CD4-positive, alpha-beta T cell (primary cell): ENCODE data around the gene CTNNA3. TPM values are rescaled to one million over a fixed set of nuclear protein-coding genes. Genes with fewer than 3 reads are reported as not detected.

ENCODE experiments used
- ATAC-seq: fragments of 200-7000 bp; cut with Tn5 transposase; one replicate; pipeline ENCODE4 v1.10.0; 2022; ENCODE audit warnings: mild to moderate bottlenecking; ENCODE audit not compliant: poor library complexity
- CTCF ChIA-PET: fragments of 350-600 bp; sonication (Branson Sonifier 250); formaldehyde crosslinking; loops from one replicate; lab custom pipeline; 2021; ENCODE audit warnings: antibody characterized with exemption, inconsistent platforms; lab: Charles Lee
- POLR2A ChIA-PET: fragments of 350-600 bp; sonication (Branson Sonifier 250); formaldehyde crosslinking; loops from one replicate; lab custom pipeline; 2021; ENCODE audit warnings: antibody characterized with exemption, inconsistent platforms; lab: Charles Lee
- DNase-seq, 14 experiments: peaks; one replicate each; pipeline ENCODE4 v3.0.0-alpha.2; 2013 to 2020; ENCODE audit warnings: mixed read lengths in 2 of 14
- H3K27ac ChIP-seq, 2 donors: one replicate each; pipeline versions ENCODE4 v1.5.1 to v1.7.0; 2013; ENCODE audit warnings: low read length in 2 of 2, low read depth in 1 of 2, mild to moderate bottlenecking in 1 of 2
- H3K27me3 ChIP-seq, 2 experiments: 1 replicate in 1 of 2; 2 replicates in 1 of 2; pipeline versions ENCODE4 v1.6.1 to v1.7.0; 2013; ENCODE audit warnings: low read length in 2 of 2, control low read depth in 1 of 2, mild to moderate bottlenecking in 1 of 2, moderate library complexity in 1 of 2; ENCODE audit not compliant: insufficient read depth in 2 of 2, control insufficient read depth in 1 of 2
- H3K36me3 ChIP-seq: one replicate; pipeline ENCODE4 v1.6.1; 2013; ENCODE audit warnings: low read length, control low read depth; ENCODE audit not compliant: insufficient read depth
- H3K4me1 ChIP-seq: one replicate; pipeline ENCODE4 v1.6.1; 2013; ENCODE audit warnings: low read length, control low read depth; ENCODE audit not compliant: insufficient read depth
- H3K4me3 ChIP-seq: one replicate; pipeline ENCODE4 v1.5.1; 2013; ENCODE audit warnings: mild to moderate bottlenecking, low read length, moderate library complexity
- H3K9me3 ChIP-seq, 2 experiments: 1 replicate in 1 of 2; 2 replicates in 1 of 2; pipeline versions ENCODE4 v1.6.1 to v1.7.0; 2013; ENCODE audit warnings: low read length in 2 of 2, mild to moderate bottlenecking in 2 of 2, control low read depth in 1 of 2, moderate library complexity in 1 of 2; ENCODE audit not compliant: control insufficient read depth in 1 of 2, insufficient read depth in 1 of 2
- H3K27ac Mint-ChIP-seq: one replicate; pipeline ENCODE4 v1.8.0; 2020; ENCODE audit warnings: mixed read lengths
- H3K27me3 Mint-ChIP-seq: one replicate; pipeline ENCODE4 v1.8.0; 2021; ENCODE audit warnings: mixed read lengths
- H3K36me3 Mint-ChIP-seq: one replicate; pipeline ENCODE4 v1.8.0; 2021; ENCODE audit warnings: low read depth, mixed read lengths
- H3K4me1 Mint-ChIP-seq: one replicate; pipeline ENCODE4 v1.8.0; 2021; ENCODE audit warnings: low read depth, mixed read lengths
- H3K4me3 Mint-ChIP-seq: one replicate; pipeline ENCODE4 v1.8.0; 2020; ENCODE audit warnings: mild to moderate bottlenecking, mixed read lengths
- H3K9me3 Mint-ChIP-seq: one replicate; pipeline ENCODE4 v1.8.0; 2020; ENCODE audit warnings: mixed read lengths
- CTCF ChIP-seq: fragments of 200-600 bp; IDR thresholded peaks from one replicate; pipeline ENCODE4 v1.8.0; 2022; ENCODE audit warnings: antibody characterized with exemption, mild to moderate bottlenecking
- intact Hi-C, 2 experiments: fragments of 100-400 bp; cut with DNase I in 1 of 2; cut with micrococcal nuclease in 1 of 2; formaldehyde crosslinking; loops; one replicate each; pipeline versions ENCODE4 v1.15.1 to v1.9.0; 2023 to 2025; cut with DNase I, micrococcal nuclease
- total RNA-seq, 174 experiments: library from RNA in 2 of 174; stranded (reverse) in 2 of 174; gene quantifications; one replicate each; pipeline ENCODE4 v1.2.3 and lab custom pipeline; 2021 to 2026

Gene CTNNA3
- total RNA-seq, 2 experiments from 2014 or later, result 0.80 TPM; not detected in 1

- H3K27me3 Mint-ChIP-seq, result no peaks in the 10 kb centered on the region
- no peaks in the 10 kb centered on the region for H3K9me3 Mint-ChIP-seq
- DNase-seq (no peak), ATAC-seq (no peak)
- intact Hi-C loops, result no loop called here
- H3K36me3 ChIP-seq, result no peaks in the 10 kb centered on the region
- H3K36me3 Mint-ChIP-seq, result no peaks in the 10 kb centered on the region
- CTCF ChIA-PET, result no interaction called here
- H3K27me3 ChIP-seq, result no peaks in the 10 kb centered on the region
- H3K4me1 Mint-ChIP-seq, result no peaks in the 10 kb centered on the region
- H3K27ac ChIP-seq, result no peak overlapping the region
- no peak overlapping the region for H3K4me3 ChIP-seq
- H3K4me3 Mint-ChIP-seq, result no peak overlapping the region
- TF ChIP-seq CTCF, result no peak
- H3K9me3 ChIP-seq, result no peaks in the 10 kb centered on the region
- POLR2A ChIA-PET, result no interaction called here
- H3K27ac Mint-ChIP-seq, result no peak overlapping the region
- no peaks in the 10 kb centered on the region for H3K4me1 ChIP-seq
Observed at GRCh38 chr10:66466622-66467021, 1229.4 kb downstream of the CTNNA3 start.

- DNase-seq (no peak), ATAC-seq (no peak)
- no peak overlapping the region for H3K4me3 ChIP-seq
- H3K4me3 Mint-ChIP-seq, result no peak overlapping the region
- no peak overlapping the region for H3K27ac ChIP-seq
- no peaks in the 10 kb centered on the region for H3K4me1 Mint-ChIP-seq
- CTCF ChIA-PET, result no interaction called here
- no peaks in the 10 kb centered on the region for H3K9me3 ChIP-seq
- H3K36me3 Mint-ChIP-seq, result no peaks in the 10 kb centered on the region
- intact Hi-C loops, result no loop called here
- H3K4me1 ChIP-seq, result no peaks in the 10 kb centered on the region
- H3K27me3 ChIP-seq, result no peaks in the 10 kb centered on the region
- POLR2A ChIA-PET, result no interaction called here
- no peaks in the 10 kb centered on the region for H3K9me3 Mint-ChIP-seq
- TF ChIP-seq CTCF, result no peak
- no peak overlapping the region for H3K27ac Mint-ChIP-seq
- no peaks in the 10 kb centered on the region for H3K27me3 Mint-ChIP-seq
- H3K36me3 ChIP-seq, result no peaks in the 10 kb centered on the region
Observed at GRCh38 chr10:66463611-66464010, 1232.4 kb downstream of the CTNNA3 start.

GRCh38 chr10:66457629-66458028 is 1238.4 kb downstream of the CTNNA3 start:
- Mint-ChIP-seq H3K9me3 (peaks cover 2% of the 10 kb centered on the region), H3K36me3 (no peaks in the 10 kb centered on the region), H3K27ac (no peak overlapping the region), H3K4me1 (no peaks in the 10 kb centered on the region), H3K27me3 (no peaks in the 10 kb centered on the region), H3K4me3 (no peak overlapping the region)
- ChIA-PET CTCF (interaction anchor here (1.5 kb wide), 1 partner anchor 16 kb away, joined by 3 read pairs; no protein-coding TSS in a partner anchor), POLR2A (no interaction called here)
- Histone ChIP-seq H3K27ac (no peak overlapping the region), H3K36me3 (no peaks in the 10 kb centered on the region), H3K4me1 (no peaks in the 10 kb centered on the region), H3K27me3 (no peaks in the 10 kb centered on the region), H3K9me3 (peaks cover 5% of the 10 kb centered on the region in 2 experiments), H3K4me3 (no peak overlapping the region)
- intact Hi-C loops, result no loop called here
- no peak for DNase-seq
- TF ChIP-seq CTCF, result no peak
- no peak for ATAC-seq
